KMS-11 (cell line): ENCODE results near the gene STK32C.

Experiments
- H2AFZ ChIP-seq: fragments of 200-600 bp; sonication (generic); 2 replicates; pipeline ENCODE4 v1.6.1; 2016; ENCODE audit warnings: antibody characterized with exemption, mixed run types, low read depth
- H3K27ac ChIP-seq: fragments of 200-600 bp; sonication (generic); 2 replicates; pipeline ENCODE4 v1.6.1; 2016; ENCODE audit warnings: mild to moderate bottlenecking, mixed run types
- H3K27me3 ChIP-seq: fragments of 200-600 bp; sonication (generic); 2 replicates; pipeline ENCODE4 v1.6.1; 2017; ENCODE audit warnings: mild to moderate bottlenecking, low read depth, mixed run types, moderate library complexity; ENCODE audit not compliant: insufficient read depth
- H3K36me3 ChIP-seq: fragments of 200-600 bp; sonication (generic); 2 replicates; pipeline ENCODE4 v1.6.1; 2017; ENCODE audit warnings: mild to moderate bottlenecking, mixed run types; ENCODE audit not compliant: insufficient read depth
- H3K4me1 ChIP-seq: fragments of 200-600 bp; sonication (generic); 2 replicates; pipeline ENCODE4 v1.6.1; 2016; ENCODE audit warnings: mild to moderate bottlenecking, low read depth, mixed run types; ENCODE audit not compliant: poor library complexity, severe bottlenecking
- H3K4me2 ChIP-seq: fragments of 200-600 bp; sonication (generic); 2 replicates; pipeline ENCODE4 v1.7.0; 2016; ENCODE audit warnings: mild to moderate bottlenecking, mixed run types
- H3K4me3 ChIP-seq: fragments of 200-600 bp; sonication (generic); IDR thresholded peaks from 2 replicates; pipeline ENCODE4 v1.6.1; 2017; ENCODE audit warnings: low read depth, low read length, mixed read lengths; ENCODE audit not compliant: insufficient read depth
- H3K79me2 ChIP-seq: fragments of 200-600 bp; sonication (generic); 2 replicates; pipeline ENCODE4 v1.6.1; 2016; ENCODE audit warnings: low read depth, mixed run types; ENCODE audit not compliant: insufficient read depth
- H3K9ac ChIP-seq: fragments of 200-600 bp; sonication (generic); 2 replicates; pipeline ENCODE4 v1.6.1; 2016; ENCODE audit warnings: mild to moderate bottlenecking, mixed run types
- H4K20me1 ChIP-seq: fragments of 200-600 bp; sonication (generic); 2 replicates; pipeline ENCODE4 v1.6.1; 2016; ENCODE audit warnings: mild to moderate bottlenecking, mixed run types; ENCODE audit not compliant: insufficient read depth
- CTCF ChIP-seq: fragments of 200-600 bp; sonication (generic); conservative IDR thresholded peaks from 2 replicates; pipeline ENCODE4 v1.6.1; 2017; ENCODE audit warnings: low read depth, mild to moderate bottlenecking, antibody characterized with exemption, low read length, moderate library complexity, mixed read lengths

STK32C gene

GRCh38 chr10:132192991-132193665, 114.6 kb downstream of the STK32C start:
- no peak overlapping the region for H2AFZ ChIP-seq
- no peak overlapping the region for H3K4me3 ChIP-seq
- H3K9ac ChIP-seq = no peak overlapping the region
- no peaks in the 10 kb centered on the region for H3K36me3 ChIP-seq
- no peak for TF ChIP-seq CTCF
- H4K20me1 ChIP-seq = no peaks in the 10 kb centered on the region
- no peaks in the 10 kb centered on the region for H3K79me2 ChIP-seq
- no peak overlapping the region for H3K27ac ChIP-seq
- no peaks in the 10 kb centered on the region for H3K27me3 ChIP-seq
- no peaks in the 10 kb centered on the region for H3K4me1 ChIP-seq
- no peak overlapping the region for H3K4me2 ChIP-seq

GRCh38 chr10:132192076-132192975, 115.4 kb downstream of the STK32C start:
- Histone ChIP-seq H4K20me1 (no peaks in the 10 kb centered on the region), H3K79me2 (no peaks in the 10 kb centered on the region), H3K36me3 (no peaks in the 10 kb centered on the region), H3K4me1 (no peaks in the 10 kb centered on the region), H3K9ac (no peak overlapping the region), H2AFZ (no peak overlapping the region), H3K4me3 (no peak overlapping the region), H3K27me3 (no peaks in the 10 kb centered on the region), H3K27ac (no peak overlapping the region), H3K4me2 (no peak overlapping the region)
- TF ChIP-seq CTCF = no peak

- Histone ChIP-seq H3K4me2 (no peak overlapping the region), H3K36me3 (no peaks in the 10 kb centered on the region), H3K4me3 (no peak overlapping the region), H3K27me3 (no peaks in the 10 kb centered on the region), H3K79me2 (no peaks in the 10 kb centered on the region), H3K9ac (no peak overlapping the region), H3K4me1 (no peaks in the 10 kb centered on the region), H4K20me1 (no peaks in the 10 kb centered on the region), H2AFZ (no peak overlapping the region), H3K27ac (no peak overlapping the region)
- TF ChIP-seq CTCF = no peak
These were observed 117.8 kb downstream of the STK32C start for GRCh38 chr10:132189810-132190422.

GRCh38 chr10:132189016-132189415, 118.7 kb downstream of the STK32C start:
- no peak overlapping the region for H3K4me3 ChIP-seq
- no peaks in the 10 kb centered on the region for H3K79me2 ChIP-seq
- no peaks in the 10 kb centered on the region for H3K27me3 ChIP-seq
- no peak overlapping the region for H3K9ac ChIP-seq
- no peaks in the 10 kb centered on the region for H4K20me1 ChIP-seq
- no peak overlapping the region for H3K4me2 ChIP-seq
- H2AFZ ChIP-seq = no peak overlapping the region
- H3K36me3 ChIP-seq = no peaks in the 10 kb centered on the region
- no peaks in the 10 kb centered on the region for H3K4me1 ChIP-seq
- no peak overlapping the region for H3K27ac ChIP-seq
- TF ChIP-seq CTCF = no peak
